Vagina (tissue), 2 donors: ENCODE data around the gene MAZ.

Source experiments
- CTCF ChIP-seq, 3 experiments: fragments of 450-650 bp in 2 of 3; fragments of 200-600 bp in 1 of 3; sonication (generic) in 1 of 3; IDR thresholded peaks; one replicate each; pipeline ENCODE4 v1.5.1; 2017 to 2019; ENCODE audit warnings: antibody characterized with exemption in 3 of 3, mild to moderate bottlenecking in 2 of 3, moderate library complexity in 2 of 3
- POLR2AphosphoS5 ChIP-seq, 2 donors: sonication (generic); formaldehyde crosslinking; IDR thresholded peaks; one replicate each; pipeline ENCODE4 v1.9.0; 2017; ENCODE audit warnings: antibody characterized with exemption in 2 of 2, mild to moderate bottlenecking in 2 of 2, low read depth in 1 of 2; ENCODE audit not compliant: insufficient read depth in 1 of 2

GRCh38 chr16:29763326-29763725, 43.0 kb upstream of the MAZ start:
- TF ChIP-seq CTCF (IDR thresholded peaks at IDR 0.05) (no peak), POLR2AphosphoS5 (IDR thresholded peaks at IDR 0.05; ENCODE audit: insufficient read depth in 1 of 2, low read depth in 1 of 2) (no peak)
